HepG2 (cell line): Measurements from ENCODE around the gene CCDC30. TPM values are rescaled to one million over a fixed set of nuclear protein-coding genes. Genes with fewer than 3 reads are reported as not detected.

Experiments
- ATF4 ChIP-seq, 2 experiments: fragments of 450-650 bp in 1 of 2; sonication (generic) in 1 of 2; formaldehyde crosslinking; IDR thresholded peaks; 2 replicates each; pipeline versions ENCODE4 v1.5.0 to v1.8.0; 2020 to 2022; ENCODE audit warnings: mild to moderate bottlenecking in 1 of 2, missing genetic modification reagents in 1 of 2
- BHLHE40 ChIP-seq: IDR thresholded peaks from 2 replicates; pipeline ENCODE4 v1.6.1; 2011; ENCODE audit warnings: low read length, improper control_type of control experiment
- CENPBD1 ChIP-seq: sonication (generic); formaldehyde crosslinking; IDR thresholded peaks from 2 replicates; pipeline ENCODE4 v1.8.0; 2022; ENCODE audit warnings: missing genetic modification reagents, low read depth, mild to moderate bottlenecking, borderline replicate concordance
- FOXP4 ChIP-seq: sonication (generic); formaldehyde crosslinking; IDR thresholded peaks from 2 replicates; pipeline ENCODE4 v1.4.0; 2020; ENCODE audit warnings: missing genetic modification reagents
- HNRNPUL1 ChIP-seq: fragments of 200-400 bp; formaldehyde crosslinking; IDR thresholded peaks from 2 replicates; pipeline ENCODE4 v1.6.1; 2017; ENCODE audit warnings: low read depth, mild to moderate bottlenecking, low read length, moderate library complexity
- MYPOP ChIP-seq: sonication (generic); formaldehyde crosslinking; IDR thresholded peaks from 2 replicates; pipeline ENCODE4 v1.8.1; 2023; ENCODE audit warnings: mild to moderate bottlenecking, moderate library complexity, missing genetic modification reagents
- TBL1XR1 ChIP-seq: fragments of 150-350 bp; IDR thresholded peaks from 2 replicates; pipeline ENCODE4 v1.6.1; 2014; ENCODE audit warnings: borderline replicate concordance, low read length; ENCODE audit not compliant: partially characterized antibody
- TFDP2 ChIP-seq: sonication (generic); formaldehyde crosslinking; IDR thresholded peaks from 2 replicates; pipeline ENCODE4 v1.4.0; 2020; ENCODE audit warnings: missing genetic modification reagents
- ZBTB7A ChIP-seq: sonication (generic); formaldehyde crosslinking; IDR thresholded peaks from 2 replicates; pipeline ENCODE4 v1.8.0; 2022; ENCODE audit warnings: mild to moderate bottlenecking, missing genetic modification reagents
- ZNF142 ChIP-seq: sonication (generic); formaldehyde crosslinking; IDR thresholded peaks from 2 replicates; pipeline ENCODE4 v1.4.0; 2020; ENCODE audit warnings: missing genetic modification reagents
- ZNF331 ChIP-seq: sonication (generic); formaldehyde crosslinking; IDR thresholded peaks from 2 replicates; pipeline ENCODE4 v1.4.0; 2020; ENCODE audit warnings: missing genetic modification reagents
- ZNF382 ChIP-seq: sonication (generic); formaldehyde crosslinking; IDR thresholded peaks from 2 replicates; pipeline ENCODE4 v1.5.0; 2020; ENCODE audit warnings: missing genetic modification reagents, mild to moderate bottlenecking, borderline replicate concordance
- ZSCAN30 ChIP-seq: sonication (generic); formaldehyde crosslinking; IDR thresholded peaks from 2 replicates; pipeline ENCODE4 v1.5.0; 2020; ENCODE audit warnings: mild to moderate bottlenecking, missing genetic modification reagents
- polyA plus RNA-seq, 8 experiments: library from polyadenylated mRNA; depleted of rRNA in 3 of 8; stranded (reverse) in 7 of 8; unstranded in 1 of 8; fragments of >200 nt; fragmentation: Illumina TruSeq in 4 of 8; extraction: Trizol in 4 of 8; gene quantifications; 2 replicates each; pipeline versions ENCODE4 v1.2.1 to v1.2.3, GENCODE V29; 2011 to 2016; ENCODE audit warnings: low read depth in 4 of 8, missing spikeins in 1 of 8, mixed read lengths in 1 of 8; ENCODE audit not compliant: insufficient read depth in 1 of 8
- total RNA-seq, 5 experiments: library from RNA; depleted of rRNA; stranded (reverse); fragments of >200 nt; fragmentation: Illumina TruSeq; extraction: Trizol; gene quantifications; 2 replicates each; pipeline ENCODE4 v1.2.3, GENCODE V29; 2016; ENCODE audit warnings: low read depth in 1 of 5

Gene CCDC30
- total and polyA plus RNA-seq, 2 of the 13 experiments (the other 11 are each of a cell fraction or from before 2014, with no cell fraction given) = 0.25 to 0.77 TPM

- TF ChIP-seq CENPBD1 = no peak
- TF ChIP-seq ZSCAN30 (CRISPR knock-in tag) = no peak
- 0 out of 2 replicates have a peak, but pooled peaks have one; percentile 37 for TF ChIP-seq ZBTB7A (CRISPR knock-in tag)
- TF ChIP-seq BHLHE40 = peak; percentile 87
- peak; percentile 80 for TF ChIP-seq MYPOP (CRISPR knock-in tag)
- peak; percentile 90 for TF ChIP-seq ZNF142 (CRISPR knock-in tag)
- TF ChIP-seq TFDP2 (CRISPR knock-in tag) = peak; percentile 51
- TF ChIP-seq ZNF382 (CRISPR knock-in tag) = no peak
- peak; percentile 52; the same call in 1 of the 2 replicates for TF ChIP-seq ZNF331 (CRISPR knock-in tag)
- no peak for TF ChIP-seq TBL1XR1
- no peak for TF ChIP-seq FOXP4 (CRISPR knock-in tag)
- no peak for TF ChIP-seq ATF4 (CRISPR knock-in tag; IDR thresholded peaks at IDR 0.05)
- no peak for TF ChIP-seq HNRNPUL1
These were observed 6.9 kb upstream of the CCDC30 start, which contains the start of the genes PPCS and ZMYND12 (continued) for GRCh38 chr1:42456010-42456753.
